Neuronal stem cell (in vitro differentiated cells): ENCODE data around the gene ZNF730. TPM values are rescaled to one million over a fixed set of nuclear protein-coding genes. Genes with fewer than 3 reads are reported as not detected.

Experiments
- DNase-seq: peaks from one replicate; pipeline ENCODE4 v3.0.0-alpha.2; 2013; ENCODE audit warnings: low spot score
- H2AFZ ChIP-seq: one replicate; pipeline ENCODE4 v1.6.1; 2013; ENCODE audit warnings: mild to moderate bottlenecking, low read length, inconsistent platforms
- H2AK5ac ChIP-seq: 2 replicates; pipeline ENCODE4 v1.6.1; 2013; ENCODE audit warnings: low read depth, mild to moderate bottlenecking, inconsistent platforms, low read length, moderate library complexity, mixed read lengths
- H2BK120ac ChIP-seq: 2 replicates; pipeline ENCODE4 v1.6.1; 2013; ENCODE audit warnings: low read depth, mild to moderate bottlenecking, inconsistent platforms, low read length, moderate library complexity, mixed read lengths
- H2BK12ac ChIP-seq: one replicate; pipeline ENCODE4 v1.6.1; 2013; ENCODE audit warnings: low read length, inconsistent platforms
- H2BK15ac ChIP-seq: 2 replicates; pipeline ENCODE4 v1.6.1; 2013; ENCODE audit warnings: mild to moderate bottlenecking, low read length, inconsistent platforms, mixed read lengths
- H2BK5ac ChIP-seq: one replicate; pipeline ENCODE4 v1.6.1; 2013; ENCODE audit warnings: inconsistent platforms, mild to moderate bottlenecking, low read length, moderate library complexity
- H3K14ac ChIP-seq: one replicate; pipeline ENCODE4 v1.6.1; 2013; ENCODE audit warnings: low read length, inconsistent platforms
- H3K18ac ChIP-seq: 2 replicates; pipeline ENCODE4 v1.6.1; 2013; ENCODE audit warnings: low read length, inconsistent platforms
- H3K23ac ChIP-seq: 2 replicates; pipeline ENCODE4 v1.6.1; 2013; ENCODE audit warnings: low read depth, mild to moderate bottlenecking, mixed read lengths, low read length, inconsistent platforms; ENCODE audit not compliant: poor library complexity
- H3K27ac ChIP-seq: replicated peaks from 3 replicates; pipeline ENCODE4 v1.5.1; 2013; ENCODE audit warnings: low read length, inconsistent platforms
- H3K27me3 ChIP-seq, 3 experiments: 2 replicates each; pipeline ENCODE4 v1.6.1; 2013; ENCODE audit warnings: low read length in 3 of 3, mild to moderate bottlenecking in 2 of 3, inconsistent platforms in 1 of 3, low read depth in 1 of 3, mixed read lengths in 1 of 3, moderate library complexity in 1 of 3; ENCODE audit not compliant: control insufficient read depth in 3 of 3, insufficient read depth in 3 of 3
- H3K36me3 ChIP-seq, 2 donors: replicated peaks in 1 of 2; 2 replicates each; pipeline ENCODE4 v1.6.1; 2013; ENCODE audit warnings: low read length in 2 of 2; ENCODE audit not compliant: control insufficient read depth in 2 of 2, insufficient read depth in 2 of 2
- H3K4ac ChIP-seq: 2 replicates; pipeline ENCODE4 v1.6.1; 2013; ENCODE audit warnings: inconsistent platforms, mild to moderate bottlenecking, low read length, moderate library complexity
- H3K4me1 ChIP-seq, 2 donors: 1 replicate in 1 of 2; 2 replicates in 1 of 2; pipeline ENCODE4 v1.6.1; 2013; ENCODE audit warnings: low read length in 2 of 2, low read depth in 1 of 2; ENCODE audit not compliant: control insufficient read depth in 2 of 2, insufficient read depth in 1 of 2
- H3K4me2 ChIP-seq: one replicate; pipeline ENCODE4 v1.6.1; 2013; ENCODE audit warnings: mild to moderate bottlenecking, low read length, inconsistent platforms; ENCODE audit not compliant: insufficient read depth, poor library complexity, severe bottlenecking
- H3K4me3 ChIP-seq, 2 donors: 2 replicates each; pipeline ENCODE4 v1.5.1; 2013; ENCODE audit warnings: low read length in 2 of 2, mild to moderate bottlenecking in 2 of 2, inconsistent platforms in 1 of 2, moderate library complexity in 1 of 2
- H3K79me1 ChIP-seq: one replicate; pipeline ENCODE4 v1.6.1; 2013; ENCODE audit warnings: low read depth, mild to moderate bottlenecking, inconsistent platforms, low read length, moderate library complexity
- H3K9ac ChIP-seq: one replicate; pipeline ENCODE4 v1.6.1; 2013; ENCODE audit warnings: mild to moderate bottlenecking, low read depth, low read length, inconsistent platforms; ENCODE audit not compliant: poor library complexity
- H3K9me3 ChIP-seq, 2 donors: replicated peaks in 1 of 2; 2 replicates each; pipeline versions ENCODE3 to v1.6.1; 2013; ENCODE audit warnings: low read length in 2 of 2, mild to moderate bottlenecking in 2 of 2, inconsistent platforms in 1 of 2, low read depth in 1 of 2, mixed read lengths in 1 of 2, moderate library complexity in 1 of 2; ENCODE audit not compliant: control insufficient read depth in 2 of 2, insufficient read depth in 1 of 2
- H4K8ac ChIP-seq: one replicate; pipeline ENCODE4 v1.6.1; 2013; ENCODE audit warnings: low read depth, mild to moderate bottlenecking, inconsistent platforms, low read length, moderate library complexity
- H4K91ac ChIP-seq: one replicate; pipeline ENCODE4 v1.6.1; 2013; ENCODE audit warnings: low read length, low read depth, mild to moderate bottlenecking, inconsistent platforms; ENCODE audit not compliant: poor library complexity
- WGBS, 2 donors: extraction: QIAGEN DNeasy Blood & Tissue Kit; methylation state at CpG; one replicate each; pipeline ENCODE4 v1.1.7; 2013; ENCODE audit warnings: missing lambda C conversion rate in 2 of 2, mixed read lengths in 1 of 2; ENCODE audit not compliant: insufficient read length in 2 of 2, insufficient replicate concordance in 1 of 2; ENCODE audit errors: extremely low coverage in 2 of 2; 5-methylcytosine and 5-hydroxymethylcytosine counted together
- polyA plus RNA-seq, 2 experiments: library from polyadenylated mRNA; stranded (reverse); fragments of 200-250 nt; gene quantifications; one replicate each; pipeline ENCODE4 v1.2.3, GENCODE V29; 2013

The ZNF730 gene
- polyA plus RNA-seq (2013, experiment 1 of 2) = 35.6 TPM
- polyA plus RNA-seq (2013, experiment 2 of 2) = 38.9 TPM

- H3K4me1 ChIP-seq = no peaks in the 10 kb centered on the region
- H3K9me3 ChIP-seq = peaks cover 0 to 38% of the 10 kb centered on the region in 2 donors
- H3K9ac ChIP-seq = peak within 1 kb of the TSS; percentile 86
- peak within 1 kb of the TSS; percentile 74 to 97 for H3K4me3 ChIP-seq
- no peak within 1 kb of the TSS for H4K91ac ChIP-seq
- peak within 1 kb of the TSS; percentile 83 for H2AK5ac ChIP-seq
- peak within 1 kb of the TSS; percentile 92 for H3K18ac ChIP-seq
- H2BK15ac ChIP-seq = no peak within 1 kb of the TSS
- no peak within 1 kb of the TSS for H2BK12ac ChIP-seq
- H2BK120ac ChIP-seq = no peak within 1 kb of the TSS
- no peak within 1 kb of the TSS for H4K8ac ChIP-seq
- DNase-seq = peak; percentile 89
- peak within 1 kb of the TSS; percentile 70 for H3K4me2 ChIP-seq
- no peak within 1 kb of the TSS for H3K4ac ChIP-seq
- no peak within 1 kb of the TSS for H3K14ac ChIP-seq
- peak within 1 kb of the TSS; percentile 80 for H3K23ac ChIP-seq
- peak within 1 kb of the TSS; percentile 98 for H3K27ac ChIP-seq
- H3K27me3 ChIP-seq = no peaks in the 10 kb centered on the region
- no peaks in the 10 kb centered on the region for H3K79me1 ChIP-seq
- WGBS, 2 donors = no CpG with 5 or more reads among the region's 44 CpGs
- H2AFZ ChIP-seq = peak within 1 kb of the TSS; percentile 87
- H2BK5ac ChIP-seq = peak within 1 kb of the TSS; percentile 78
- peaks cover 2 to 64% of the 10 kb centered on the region in 2 donors for H3K36me3 ChIP-seq
These were observed at the start of gene ZNF730 for GRCh38 chr19:23116802-23117571. Gene ZNF730 (plus strand): TSS chr19:23117025. CDS start chr19:23117174, 149 bp downstream.

GRCh38 chr19:23070353-23071146 lies 46.3 kb upstream of the ZNF730 start:
- WGBS, 2 donors = no CpG with 5 or more reads among the region's 43 CpGs
- Histone ChIP-seq H2AFZ (no peak overlapping the region), H3K4ac (no peak overlapping the region), H2BK15ac (no peak overlapping the region), H3K36me3 (no peaks in the 10 kb centered on the region), H3K9me3 (peaks cover 28 to 29% of the 10 kb centered on the region in 2 donors), H3K27me3 (no peaks in the 10 kb centered on the region), H3K27ac (no peak overlapping the region), H3K14ac (no peak overlapping the region), H3K4me3 (no peak overlapping the region), H2AK5ac (no peak overlapping the region), H2BK5ac (no peak overlapping the region), H2BK12ac (no peak overlapping the region), H3K4me2 (no peak overlapping the region), H4K91ac (no peak overlapping the region), H3K23ac (no peak overlapping the region), H3K18ac (no peak overlapping the region), H4K8ac (no peak overlapping the region), H3K4me1 (no peaks in the 10 kb centered on the region), H2BK120ac (no peak overlapping the region), H3K9ac (no peak overlapping the region), H3K79me1 (peaks cover 1% of the 10 kb centered on the region)
- DNase-seq = no peak

- Histone ChIP-seq H2BK5ac (no peak overlapping the region), H2BK120ac (no peak overlapping the region), H2BK15ac (no peak overlapping the region), H2BK12ac (no peak overlapping the region), H3K27ac (no peak overlapping the region), H3K4me1 (no peaks in the 10 kb centered on the region), H2AK5ac (no peak overlapping the region), H4K8ac (no peak overlapping the region), H3K27me3 (no peaks in the 10 kb centered on the region), H3K4ac (no peak overlapping the region), H3K14ac (peak overlapping the region; percentile 43), H3K79me1 (peaks cover 1% of the 10 kb centered on the region), H4K91ac (no peak overlapping the region), H3K18ac (no peak overlapping the region), H3K23ac (no peak overlapping the region), H2AFZ (no peak overlapping the region), H3K4me2 (no peak overlapping the region), H3K9me3 (peaks cover 27 to 31% of the 10 kb centered on the region in 2 donors), H3K36me3 (peaks cover 0 to 4% of the 10 kb centered on the region in 2 donors), H3K9ac (no peak overlapping the region), H3K4me3 (no peak overlapping the region)
- WGBS, 2 donors = no CpG with 5 or more reads among the region's 30 CpGs
- no peak for DNase-seq
These were observed 45.7 kb upstream of the ZNF730 start for GRCh38 chr19:23071147-23071511.
